Epidermal melanocyte (primary cell): ENCODE results near the gene HLTF.

Experiments used
- DNase-seq: peaks from one replicate; pipeline ENCODE4 v3.0.0; 2011; ENCODE audit warnings: low spot score; ENCODE audit not compliant: insufficient read length

Gene HLTF

GRCh38 chr3:149018247-149018646 is 68.1 kb downstream of the HLTF start:
- DNase-seq, result no peak

GRCh38 chr3:149016669-149017541 is 69.4 kb downstream of the HLTF start:
- DNase-seq, result no peak

- no peak for DNase-seq
These were observed 70.1 kb downstream of the HLTF start for GRCh38 chr3:149016242-149016641.

GRCh38 chr3:149015393-149015792 is 70.9 kb downstream of the HLTF start:
- DNase-seq, result no peak

GRCh38 chr3:149013726-149014125 is 72.6 kb downstream of the HLTF start:
- no peak for DNase-seq

- no peak for DNase-seq
These were observed 74.7 kb downstream of the HLTF start for GRCh38 chr3:149011676-149012075.

- no peak for DNase-seq
These were observed 75.4 kb downstream of the HLTF start for GRCh38 chr3:149010966-149011365.

- no peak for DNase-seq
These were observed 75.8 kb downstream of the HLTF start for GRCh38 chr3:149010504-149010951.

GRCh38 chr3:149009732-149010131 is 76.6 kb downstream of the HLTF start:
- DNase-seq, result no peak

- DNase-seq, result no peak
These were observed 78.6 kb downstream of the HLTF start for GRCh38 chr3:149007567-149008257.

GRCh38 chr3:149005416-149005815 is 80.9 kb downstream of the HLTF start:
- DNase-seq, result no peak

GRCh38 chr3:149004622-149005021 is 81.7 kb downstream of the HLTF start:
- no peak for DNase-seq

GRCh38 chr3:149003653-149004305 is 82.6 kb downstream of the HLTF start:
- DNase-seq, result no peak

GRCh38 chr3:149001727-149002126 is 84.6 kb downstream of the HLTF start:
- DNase-seq, result no peak

GRCh38 chr3:149000206-149000745 is 86.1 kb downstream of the HLTF start:
- no peak for DNase-seq

GRCh38 chr3:148999806-149000205 is 86.5 kb downstream of the HLTF start:
- no peak for DNase-seq

GRCh38 chr3:148998715-148999423 is 87.5 kb downstream of the HLTF start:
- DNase-seq, result no peak

- no peak for DNase-seq
These were observed 88.0 kb downstream of the HLTF start for GRCh38 chr3:148998297-148998696.

- no peak for DNase-seq
These were observed 88.7 kb downstream of the HLTF start for GRCh38 chr3:148997623-148998022.

GRCh38 chr3:148992635-148993255 is 93.6 kb downstream of the HLTF start:
- no peak for DNase-seq
